Cortex of kidney (tissue), 1 donor: ENCODE measurements around the gene CPSF4L.

Experiments
- DNase-seq: peaks from one replicate; lab custom pipeline; 2025; lab: John Stamatoyannopoulos, UW

CPSF4L gene

GRCh38 chr17:73232587-73233373 lies 28.9 kb downstream of the CPSF4L start:
- no peak for DNase-seq

DNA sequence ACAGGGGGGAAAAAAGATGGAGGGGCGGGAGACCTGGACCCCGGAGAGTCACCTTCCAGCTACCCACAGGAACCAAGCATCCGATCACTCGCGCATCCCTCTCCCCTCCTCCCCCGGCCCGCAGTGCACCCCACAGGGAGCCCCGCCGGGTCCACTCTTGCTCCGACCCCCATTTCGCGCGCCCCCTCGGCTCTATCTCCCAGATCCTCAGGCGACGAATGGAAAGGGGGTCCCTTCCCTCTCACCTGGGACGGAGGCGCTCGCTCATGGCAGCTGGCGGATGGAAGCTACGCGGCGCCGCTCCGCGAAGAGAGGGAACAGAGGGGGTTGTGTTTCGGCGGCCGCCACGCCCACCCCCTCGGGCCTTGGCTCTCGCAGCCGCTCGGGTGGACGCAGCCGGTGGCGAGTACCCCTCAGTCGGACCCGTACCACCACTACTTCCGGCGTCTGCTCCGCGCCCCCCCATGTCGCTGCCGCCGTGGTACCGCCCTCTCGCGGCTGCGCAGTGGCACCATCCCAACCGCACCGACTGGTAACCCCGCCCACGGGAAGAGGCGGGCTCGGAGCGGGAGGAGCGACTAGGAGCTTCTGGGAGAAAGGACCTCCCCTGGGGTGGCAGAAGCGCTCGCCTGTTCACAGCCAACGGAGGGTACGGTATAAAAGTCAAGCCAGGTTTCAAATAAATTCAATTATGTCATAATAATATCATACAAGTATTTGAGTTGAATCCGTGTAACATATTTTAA lies 29.7 kb downstream of the CPSF4L start:
- DNase-seq, result peak; percentile 82

GRCh38 chr17:73231395-73231794 lies 30.3 kb downstream of the CPSF4L start:
- DNase-seq, result no peak

- DNase-seq, result no peak
These were observed 31.6 kb downstream of the CPSF4L start for GRCh38 chr17:73230088-73230487.

- DNase-seq, result no peak
These were observed 32.9 kb downstream of the CPSF4L start for GRCh38 chr17:73228748-73229236.

DNA sequence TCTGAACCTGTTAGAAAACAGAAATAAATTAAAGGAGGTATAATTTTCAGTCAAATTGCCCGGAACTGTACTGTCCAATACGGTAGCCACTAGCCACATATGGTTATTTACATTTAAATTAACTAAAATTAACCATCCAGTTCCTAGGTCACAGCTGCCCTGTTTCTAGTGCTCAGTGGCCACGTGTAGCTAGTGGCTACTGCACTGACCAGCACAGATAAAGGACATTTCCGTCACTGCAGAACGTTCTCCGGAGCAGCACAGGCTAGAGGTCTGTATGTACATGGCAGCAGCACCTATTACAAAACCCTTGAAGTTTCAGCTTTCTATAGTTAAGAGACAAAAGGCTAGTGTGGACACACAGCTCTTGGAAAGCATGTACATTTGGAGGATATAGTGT lies 33.7 kb downstream of the CPSF4L start:
- no peak for DNase-seq

- DNase-seq, result no peak
These were observed 34.3 kb downstream of the CPSF4L start for GRCh38 chr17:73227379-73227778.

DNA sequence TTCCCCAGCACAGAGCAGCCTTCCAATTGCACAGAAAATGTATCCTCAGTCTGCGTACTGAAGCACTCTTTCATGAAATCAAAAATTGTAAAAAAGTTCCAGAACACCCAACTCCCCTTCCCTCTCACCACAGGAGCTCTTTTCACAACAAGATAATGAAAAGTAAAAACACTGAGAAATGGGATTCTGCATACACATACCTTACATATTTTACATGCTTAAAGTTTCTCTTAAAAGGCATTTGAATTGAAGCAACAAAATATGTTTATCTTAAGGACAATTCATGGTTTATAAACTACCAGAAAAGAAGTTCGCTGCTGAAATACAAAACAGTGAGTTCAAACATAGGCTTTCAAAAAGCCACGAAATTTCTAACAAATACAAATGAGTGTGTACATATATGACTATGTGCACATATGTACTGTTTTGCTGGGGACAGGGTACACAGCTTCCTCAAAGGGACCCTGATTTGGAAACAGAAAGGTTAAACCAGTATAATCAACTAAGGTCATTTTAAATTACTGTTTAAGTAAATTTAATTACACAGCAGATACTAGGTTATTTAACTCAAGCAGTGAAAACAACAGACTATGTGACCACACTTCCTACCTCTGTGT lies 35.0 kb downstream of the CPSF4L start:
- DNase-seq, result no peak

DNA sequence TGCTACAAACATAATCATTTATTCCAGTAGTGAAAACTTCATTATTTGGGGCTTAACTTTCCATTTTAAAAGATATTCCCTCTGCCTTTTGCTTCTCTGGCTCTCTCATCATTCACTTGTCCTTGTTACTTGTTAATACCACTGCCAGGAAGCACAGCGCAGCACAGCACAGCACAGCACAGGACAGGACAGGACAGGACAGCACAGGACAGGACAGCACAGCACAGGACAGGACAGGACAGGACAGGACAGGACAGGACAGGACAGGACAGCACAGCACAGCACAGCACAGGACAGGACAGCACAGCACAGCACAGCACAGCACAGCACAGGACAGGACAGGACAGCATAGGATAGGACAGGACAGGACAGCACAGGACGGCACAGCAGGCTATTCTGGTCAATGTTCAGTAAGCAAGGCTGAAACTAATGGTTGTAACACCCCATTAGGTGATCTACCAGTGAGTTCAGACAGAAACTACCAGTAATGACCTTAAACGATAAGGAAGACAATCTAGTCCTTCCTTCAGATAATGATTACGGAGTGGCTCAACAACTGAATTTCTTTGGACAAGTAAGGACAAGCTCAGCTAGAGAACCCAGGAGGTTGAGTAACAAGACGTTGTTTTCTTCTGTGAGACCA lies 36.9 kb downstream of the CPSF4L start:
- DNase-seq, result no peak

- no peak for DNase-seq
These were observed 37.4 kb downstream of the CPSF4L start for GRCh38 chr17:73224237-73224636.

DNA sequence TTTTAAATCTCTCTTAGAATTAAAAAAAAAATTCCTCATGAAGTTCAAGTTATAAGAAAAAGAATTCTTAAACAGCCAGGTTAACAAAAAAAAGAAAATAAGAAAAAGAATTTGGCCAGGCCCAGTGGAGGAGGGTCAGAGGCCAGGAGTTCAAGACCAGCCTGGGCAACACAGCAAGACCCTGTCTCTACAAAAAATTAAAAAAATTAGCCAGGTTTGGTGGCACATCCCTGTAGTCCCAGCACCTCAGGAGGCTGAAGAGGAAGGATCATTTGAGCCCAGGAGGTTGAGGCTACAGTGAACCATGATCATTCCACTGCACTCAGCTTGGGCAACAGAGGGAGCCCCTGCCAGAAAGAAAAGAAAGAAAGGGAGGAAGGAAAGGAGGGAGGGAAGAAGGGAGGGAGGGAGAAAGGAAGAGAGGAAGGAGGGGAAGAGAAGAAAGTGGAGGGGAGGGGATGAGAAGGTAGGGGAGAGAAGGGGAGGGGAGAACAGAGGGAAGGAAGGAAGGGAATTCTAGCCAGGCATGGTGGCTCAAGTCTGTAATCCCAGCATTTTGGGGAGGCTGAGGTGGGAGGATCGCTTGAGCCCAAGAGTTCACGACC lies 38.0 kb downstream of the CPSF4L start:
- no peak for DNase-seq

GRCh38 chr17:73215447-73215846 lies 46.2 kb downstream of the CPSF4L start:
- no peak for DNase-seq

GRCh38 chr17:73214851-73215250 lies 46.8 kb downstream of the CPSF4L start:
- no peak for DNase-seq

GRCh38 chr17:73214008-73214407 lies 47.7 kb downstream of the CPSF4L start:
- DNase-seq, result no peak

DNA sequence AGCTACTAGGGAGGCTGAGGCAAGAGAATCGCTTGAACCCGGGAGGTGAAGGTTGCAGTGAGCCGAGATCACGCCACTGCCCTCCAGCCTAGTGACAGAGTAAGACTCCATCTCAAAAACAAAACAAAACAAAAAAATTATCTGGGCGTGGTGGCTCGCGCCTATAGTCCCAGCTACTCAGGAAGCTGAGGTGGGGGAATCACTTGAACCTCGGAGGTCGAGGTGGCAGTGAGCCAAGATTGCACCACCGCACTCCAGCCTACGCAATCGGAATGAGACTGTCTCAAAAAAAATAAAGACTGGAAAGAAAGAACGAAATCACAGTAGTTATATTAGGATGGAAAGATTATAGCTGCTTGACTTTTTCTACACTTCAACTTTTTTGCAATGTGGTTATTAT lies 49.9 kb downstream of the CPSF4L start:
- DNase-seq, result no peak

- no peak for DNase-seq
These were observed 51.5 kb downstream of the CPSF4L start for GRCh38 chr17:73210002-73210678.

GRCh38 chr17:73209436-73209835 lies 52.2 kb downstream of the CPSF4L start:
- no peak for DNase-seq

- no peak for DNase-seq
These were observed 53.4 kb downstream of the CPSF4L start for GRCh38 chr17:73208139-73208827.

- DNase-seq, result no peak
These were observed 56.2 kb downstream of the CPSF4L start for GRCh38 chr17:73205459-73205961.

- no peak for DNase-seq
These were observed 57.7 kb downstream of the CPSF4L start for GRCh38 chr17:73203788-73204479.
